GM12801 (cell line): Measurements from ENCODE around the gene MICALL1.

Experiments used
- CTCF ChIP-seq: IDR thresholded peaks from one replicate; pipeline ENCODE4 v1.5.1; 2011; ENCODE audit warnings: control low read depth; ENCODE audit not compliant: insufficient read length; ENCODE audit errors: extremely low read depth

Gene MICALL1

GRCh38 chr22:37918580-37919270 lies 12.6 kb downstream of the MICALL1 start:
- TF ChIP-seq CTCF = no peak

GRCh38 chr22:37920126-37920525 lies 14.0 kb downstream of the MICALL1 start:
- no peak for TF ChIP-seq CTCF

- no peak for TF ChIP-seq CTCF
These were observed 16.1 kb downstream of the MICALL1 start for GRCh38 chr22:37922191-37922590.

- TF ChIP-seq CTCF = no peak
These were observed 17.8 kb downstream of the MICALL1 start for GRCh38 chr22:37923927-37924326.

DNA sequence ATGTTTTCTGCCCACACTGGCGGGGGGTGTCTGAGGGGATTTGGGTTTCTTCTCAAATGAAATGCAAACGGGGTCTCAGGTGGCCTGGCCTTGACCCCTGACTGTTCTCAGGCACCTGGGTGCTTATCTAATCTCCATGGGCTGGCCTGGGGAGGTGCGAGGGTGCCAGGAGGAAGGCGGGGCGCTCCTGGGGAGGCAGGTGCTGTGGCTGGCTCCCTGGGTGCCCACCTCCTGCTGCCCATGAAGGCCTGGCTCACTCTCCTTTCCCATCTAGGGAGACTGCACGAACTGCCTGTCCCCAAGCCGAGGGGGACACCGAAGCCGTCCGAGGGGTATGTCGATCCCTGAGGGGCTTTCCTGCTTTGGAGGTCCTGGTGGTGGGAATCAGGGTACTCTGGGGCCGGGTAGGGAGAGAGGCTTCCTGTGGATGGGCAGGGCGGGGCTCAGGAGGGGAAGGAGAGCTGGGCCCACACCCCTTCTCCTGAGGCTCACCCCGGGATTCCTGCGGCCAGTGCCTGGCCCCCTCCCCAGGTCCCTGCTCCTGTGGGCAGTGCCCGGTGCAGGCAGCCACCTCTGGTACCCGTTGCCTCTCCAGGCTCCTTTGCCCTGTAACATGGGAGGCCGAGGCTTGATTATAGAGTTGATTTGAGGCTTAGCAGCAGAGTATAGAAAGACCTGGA lies 18.4 kb downstream of the MICALL1 start:
- no peak for TF ChIP-seq CTCF

GRCh38 chr22:37925330-37925729 lies 19.2 kb downstream of the MICALL1 start:
- TF ChIP-seq CTCF = no peak

- no peak for TF ChIP-seq CTCF
These were observed 19.7 kb downstream of the MICALL1 start for GRCh38 chr22:37925767-37926166.
